Brain pericyte (primary cell): ENCODE results near the gene PCED1B.
"Not testable (repeated sequence)": the region's sequence is repeated elsewhere in the genome, so short reads cannot be mapped to it uniquely, and the experiment has no call there.

Experiments used
- DNase-seq: peaks from one replicate; pipeline ENCODE4 v3.0.0-alpha.2; 2012; ENCODE audit warnings: low read depth, low spot score

The PCED1B gene

GRCh38 chr12:47206450-47207339 lies 127.3 kb downstream of the PCED1B start:
- no peak for DNase-seq

GRCh38 chr12:47207340-47207717 lies 127.9 kb downstream of the PCED1B start:
- DNase-seq: no peak

DNA sequence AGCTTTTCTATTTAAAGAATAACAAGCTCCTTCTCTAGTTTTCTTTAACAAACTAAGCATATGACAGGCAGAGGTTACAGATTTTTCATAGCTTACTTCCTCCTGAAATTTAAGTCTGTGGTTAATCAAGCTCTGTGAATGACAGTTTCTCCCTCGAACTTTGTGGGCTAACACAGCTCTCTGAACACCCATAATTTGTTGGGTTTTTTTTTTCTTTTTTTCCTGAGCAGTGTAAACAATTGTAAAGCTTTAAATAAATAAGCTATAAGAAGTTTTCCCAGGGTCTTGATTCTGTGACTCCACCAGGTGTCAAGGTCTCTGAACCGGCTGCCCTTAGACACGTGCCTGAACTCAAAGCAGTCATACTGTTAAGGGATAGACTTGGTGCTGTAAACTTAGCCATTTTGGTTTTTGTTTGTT lies 128.4 kb downstream of the PCED1B start:
- no peak for DNase-seq

DNA sequence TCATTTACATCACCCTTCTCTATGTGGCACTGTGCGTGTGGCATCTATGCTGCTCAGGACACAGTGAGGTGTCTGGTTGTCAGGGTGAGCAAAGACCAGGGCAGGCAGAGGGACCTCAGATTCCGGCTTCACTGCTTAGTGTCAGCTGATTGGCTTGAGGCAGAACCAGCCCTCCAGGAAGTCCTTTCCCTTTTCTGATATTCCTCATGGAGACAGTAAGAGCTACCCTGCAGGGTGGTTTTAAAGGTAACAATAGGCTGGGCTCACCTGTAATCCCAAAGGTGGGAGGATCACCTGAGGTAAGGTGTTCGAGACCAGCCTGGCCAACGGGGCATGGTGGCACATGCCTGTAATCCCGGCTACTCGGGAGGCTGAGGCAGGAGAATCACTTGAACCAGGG lies 129.6 kb downstream of the PCED1B start:
- DNase-seq: no peak

DNA sequence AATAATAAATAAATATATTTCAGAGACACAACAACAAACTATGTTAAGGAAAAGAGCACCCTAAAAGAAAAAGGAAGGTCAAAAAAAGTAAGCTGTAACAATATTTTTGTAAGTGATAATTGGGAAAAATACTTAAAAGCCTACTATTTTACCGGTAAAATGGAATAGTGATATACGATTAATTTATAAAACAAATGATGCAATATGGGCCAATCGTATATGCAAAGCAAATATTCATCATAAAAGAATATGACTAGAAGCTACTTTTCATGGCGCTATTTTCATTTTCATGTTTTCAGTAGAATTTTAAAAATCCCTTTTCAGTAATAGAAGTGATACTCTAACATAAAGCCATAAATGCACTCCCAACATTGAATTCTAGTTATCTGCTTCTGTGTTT lies 131.4 kb downstream of the PCED1B start:
- no peak for DNase-seq

DNA sequence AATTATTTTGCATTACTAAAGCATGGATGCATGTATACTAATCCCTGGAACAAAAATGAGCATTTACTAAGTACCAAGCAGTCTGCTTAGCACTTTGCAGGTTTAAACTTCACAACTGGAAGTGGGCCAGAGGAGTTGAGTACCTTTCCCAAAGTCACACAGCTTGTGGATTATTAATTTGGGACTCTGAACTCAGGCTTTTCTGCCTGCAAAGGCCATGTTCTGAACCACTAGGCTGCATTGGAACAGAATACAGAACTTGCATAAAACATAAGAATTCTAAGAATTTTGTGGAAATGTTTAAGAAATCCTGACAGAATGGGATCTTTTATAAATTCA lies 133.2 kb downstream of the PCED1B start:
- DNase-seq: no peak

GRCh38 chr12:47213396-47213795 lies 134.0 kb downstream of the PCED1B start:
- DNase-seq: no peak

GRCh38 chr12:47214001-47214619 lies 134.7 kb downstream of the PCED1B start:
- DNase-seq: no peak

DNA sequence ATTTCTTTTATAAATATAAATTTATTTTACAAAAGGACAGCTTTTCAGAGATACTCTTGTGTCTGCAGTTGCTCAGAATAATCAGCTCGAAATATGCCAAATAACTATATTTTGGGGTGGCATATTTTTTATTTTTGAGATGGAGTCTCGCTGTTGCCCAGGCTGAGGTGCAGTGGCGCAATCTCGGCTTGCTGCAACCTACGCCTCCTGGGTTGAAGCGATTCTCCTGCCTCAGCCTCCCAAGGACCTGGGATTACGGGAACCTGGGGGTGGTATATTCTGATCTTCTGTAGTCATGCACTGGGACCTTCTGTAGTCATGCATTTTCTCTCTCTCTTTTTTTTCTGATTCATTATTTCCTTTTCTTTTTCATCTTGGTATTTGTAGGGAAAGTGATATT lies 135.3 kb downstream of the PCED1B start:
- DNase-seq: no peak

GRCh38 chr12:47216150-47216677 lies 136.8 kb downstream of the PCED1B start:
- no peak for DNase-seq

DNA sequence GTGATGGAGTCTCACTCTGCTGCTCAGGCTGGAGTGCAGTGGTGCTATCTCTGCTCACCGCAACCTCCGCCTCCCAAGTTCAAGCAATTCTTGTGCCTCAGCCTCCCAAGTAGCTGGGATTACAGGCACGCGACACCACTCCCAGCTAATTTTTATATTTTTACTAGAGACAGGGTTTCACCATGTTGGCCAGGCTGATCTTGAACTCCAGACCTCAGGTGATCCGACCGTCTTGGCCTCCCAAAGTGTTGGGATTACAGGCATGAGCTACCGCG lies 138.1 kb downstream of the PCED1B start:
- DNase-seq: not testable (repeated sequence)

- DNase-seq: no peak
Observed at GRCh38 chr12:47218191-47218654, 138.8 kb downstream of the PCED1B start.

- no peak for DNase-seq
Observed at GRCh38 chr12:47219243-47219642, 139.8 kb downstream of the PCED1B start.

- no peak for DNase-seq
Observed at GRCh38 chr12:47221256-47222023, 142.0 kb downstream of the PCED1B start.

- no peak for DNase-seq
Observed at GRCh38 chr12:47222520-47223030, 143.2 kb downstream of the PCED1B start.

GRCh38 chr12:47223031-47223847 lies 143.8 kb downstream of the PCED1B start:
- DNase-seq: no peak

DNA sequence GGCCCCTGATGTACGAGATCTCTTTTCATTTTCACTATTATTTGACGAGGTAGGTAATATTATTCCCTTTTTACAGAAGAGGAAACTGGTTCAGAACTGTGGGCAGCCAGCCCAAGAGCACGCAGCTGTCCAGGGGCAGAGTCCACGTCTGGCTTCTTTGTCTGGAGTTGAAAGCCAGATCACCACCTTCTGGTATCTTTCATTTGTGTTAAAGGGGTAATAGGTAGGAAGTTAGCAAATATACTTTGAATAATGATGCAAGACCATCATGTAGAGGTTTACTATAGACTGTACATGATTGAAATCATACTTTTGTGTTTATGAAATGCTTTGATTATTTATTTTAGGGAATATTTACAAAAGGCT lies 144.4 kb downstream of the PCED1B start:
- DNase-seq: no peak

GRCh38 chr12:47224563-47225133 lies 145.2 kb downstream of the PCED1B start:
- DNase-seq: no peak

DNA sequence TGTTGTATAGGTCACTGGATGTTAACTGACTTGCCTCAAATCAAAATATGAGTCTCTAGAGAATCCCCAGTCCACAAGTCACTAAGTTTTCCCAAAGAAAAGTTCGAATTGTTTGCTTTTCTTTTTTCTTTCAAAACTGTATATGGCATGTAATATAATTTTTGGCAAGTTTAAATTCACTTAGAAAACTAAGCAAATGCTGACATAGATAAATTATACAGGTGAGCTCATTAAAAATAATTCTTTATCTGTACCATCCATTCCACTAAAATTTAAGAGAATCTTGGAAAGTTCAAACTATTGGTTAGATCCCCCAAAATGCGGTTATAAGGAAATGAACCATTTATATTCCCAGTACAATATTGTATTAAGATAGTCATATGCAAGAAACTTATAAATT lies 145.9 kb downstream of the PCED1B start:
- no peak for DNase-seq

DNA sequence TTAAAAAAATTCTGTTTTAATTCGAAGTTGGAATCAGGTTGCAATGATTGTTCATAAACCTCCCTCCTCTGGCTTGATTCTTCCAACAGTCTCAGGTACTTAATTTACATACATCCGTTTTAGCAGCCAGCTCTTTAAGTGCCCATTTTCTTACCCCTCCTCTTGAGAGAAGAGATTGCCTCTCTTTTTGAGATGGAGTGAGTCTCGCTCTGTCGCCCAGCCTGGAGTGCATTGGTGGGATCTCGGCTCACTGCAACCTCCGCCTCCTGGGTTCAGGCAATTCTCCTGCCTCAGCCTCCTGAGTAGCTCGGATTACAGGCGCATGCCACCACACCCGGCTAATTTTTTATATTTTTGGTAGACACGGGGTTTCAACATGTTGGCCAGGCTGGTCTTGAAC lies 146.8 kb downstream of the PCED1B start:
- DNase-seq: no peak

DNA sequence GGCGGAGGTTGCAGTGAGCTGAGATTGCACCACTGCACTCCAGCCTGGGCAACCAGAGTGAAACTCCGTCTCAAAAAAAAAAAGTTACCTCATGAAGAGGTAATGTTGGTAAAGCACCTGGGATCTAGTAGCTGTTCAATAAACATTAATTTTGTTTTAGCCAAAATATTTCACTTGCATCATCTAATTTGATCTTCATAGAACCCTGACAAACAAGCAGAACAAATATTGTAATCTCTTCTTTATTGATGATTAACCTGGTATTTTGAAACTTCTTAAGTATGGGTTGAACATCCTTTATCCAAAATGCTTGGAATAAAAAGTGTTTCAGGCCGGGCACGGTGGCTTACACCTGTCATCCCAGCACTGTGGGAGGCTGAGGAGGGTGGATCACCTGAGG lies 149.4 kb downstream of the PCED1B start:
- DNase-seq: no peak
